PC-9 (cell line): Measurements from ENCODE around the gene LRRC7. TPM values are rescaled to one million over a fixed set of nuclear protein-coding genes. Genes with fewer than 3 reads are reported as not detected.
A peak's percentile ranks its signal among the peaks of the same experiment; 100 is the strongest.

Experiments used
- BruUV-seq: library from RNA; stranded (reverse); fragments of 400-500 nt; replicated peaks from 2 replicates; lab custom pipeline; 2021; lab: Mats Ljungman, UMichigan
- CTCF ChIA-PET: fragments of 300-600 bp; sonication (Branson Sonifier 250); formaldehyde crosslinking; loops from one replicate; lab custom pipeline; 2022; ENCODE audit warnings: antibody characterized with exemption; lab: Charles Lee
- POLR2A ChIA-PET: fragments of 300-600 bp; sonication (Branson Sonifier 250); formaldehyde crosslinking; loops from one replicate; lab custom pipeline; 2022; ENCODE audit warnings: antibody characterized with exemption; ENCODE audit not compliant: unreplicated experiment; lab: Charles Lee
- DNase-seq, 2 experiments: peaks; one replicate each; pipeline versions ENCODE4 v3.0.0 to v3.0.0-alpha.2; 2015 to 2022; ENCODE audit warnings: mixed read lengths in 1 of 2
- H2AFZ ChIP-seq: fragments of 200-600 bp; sonication (generic); 2 replicates; pipeline ENCODE4 v1.8.1; 2017; ENCODE audit warnings: antibody characterized with exemption
- H3F3A ChIP-seq: fragments of 200-600 bp; sonication (generic); 2 replicates; pipeline ENCODE4 v1.8.1; 2017; ENCODE audit warnings: antibody characterized with exemption, mild to moderate bottlenecking, low read depth; ENCODE audit not compliant: insufficient read depth
- H3K27ac ChIP-seq: fragments of 200-600 bp; sonication (generic); 2 replicates; pipeline ENCODE4 v1.6.1; 2016; ENCODE audit warnings: mixed run types
- H3K27me3 ChIP-seq: fragments of 200-600 bp; sonication (generic); 2 replicates; pipeline ENCODE4 v1.6.1; 2016; ENCODE audit warnings: low read depth, mixed run types; ENCODE audit not compliant: insufficient read depth
- H3K36me3 ChIP-seq: fragments of 200-600 bp; sonication (generic); 2 replicates; pipeline ENCODE4 v1.6.1; 2016; ENCODE audit warnings: low read depth, mixed run types
- H3K4me1 ChIP-seq: fragments of 200-600 bp; sonication (generic); replicated peaks from 2 replicates; pipeline ENCODE4 v1.6.1; 2016; ENCODE audit warnings: mixed run types; ENCODE audit not compliant: insufficient read depth
- H3K4me2 ChIP-seq: fragments of 200-600 bp; sonication (generic); 2 replicates; pipeline ENCODE4 v1.6.1; 2017; ENCODE audit warnings: mixed run types
- H3K4me3 ChIP-seq: fragments of 200-600 bp; sonication (generic); 2 replicates; pipeline ENCODE4 v1.6.1; 2016; ENCODE audit warnings: mixed run types
- H3K79me2 ChIP-seq: fragments of 200-600 bp; sonication (generic); 2 replicates; pipeline ENCODE4 v1.6.1; 2017; ENCODE audit warnings: low read depth, mixed run types
- H3K9me2 ChIP-seq: fragments of 200-600 bp; sonication (generic); 2 replicates; pipeline ENCODE4 v1.8.1; 2017; ENCODE audit warnings: mild to moderate bottlenecking; ENCODE audit not compliant: insufficient read depth
- H3K9me3 ChIP-seq: fragments of 200-600 bp; sonication (generic); 2 replicates; pipeline ENCODE4 v1.8.1; 2016; ENCODE audit warnings: low read depth; ENCODE audit not compliant: insufficient read depth
- H4K20me1 ChIP-seq: fragments of 200-600 bp; sonication (generic); 2 replicates; pipeline ENCODE4 v1.8.1; 2017; ENCODE audit not compliant: insufficient read depth
- EZH2 ChIP-seq: fragments of 200-600 bp; sonication (generic); IDR thresholded peaks from 2 replicates; pipeline ENCODE4 v1.8.0; 2017; ENCODE audit warnings: antibody characterized with exemption, low read depth
- intact Hi-C: fragments of 100-400 bp; cut with micrococcal nuclease; formaldehyde crosslinking; loops from one replicate; pipeline ENCODE4 v1.10.0; 2022; ENCODE audit not compliant: unreplicated experiment
- total RNA-seq: library from RNA; stranded (reverse); gene quantifications from 2 replicates; pipeline ENCODE4 v1.2.3, GENCODE V29; 2021
- TF ChIP-seq, protein P1 (sequence below): fragments of 200-600 bp; sonication (generic); conservative IDR thresholded peaks from 2 replicates; pipeline ENCODE4 v1.6.1; 2017; ENCODE audit warnings: mixed run types, antibody characterized with exemption, mild to moderate bottlenecking, moderate library complexity

The LRRC7 gene
- total RNA-seq, 1 experiment from 2014 or later: not detected

DNA sequence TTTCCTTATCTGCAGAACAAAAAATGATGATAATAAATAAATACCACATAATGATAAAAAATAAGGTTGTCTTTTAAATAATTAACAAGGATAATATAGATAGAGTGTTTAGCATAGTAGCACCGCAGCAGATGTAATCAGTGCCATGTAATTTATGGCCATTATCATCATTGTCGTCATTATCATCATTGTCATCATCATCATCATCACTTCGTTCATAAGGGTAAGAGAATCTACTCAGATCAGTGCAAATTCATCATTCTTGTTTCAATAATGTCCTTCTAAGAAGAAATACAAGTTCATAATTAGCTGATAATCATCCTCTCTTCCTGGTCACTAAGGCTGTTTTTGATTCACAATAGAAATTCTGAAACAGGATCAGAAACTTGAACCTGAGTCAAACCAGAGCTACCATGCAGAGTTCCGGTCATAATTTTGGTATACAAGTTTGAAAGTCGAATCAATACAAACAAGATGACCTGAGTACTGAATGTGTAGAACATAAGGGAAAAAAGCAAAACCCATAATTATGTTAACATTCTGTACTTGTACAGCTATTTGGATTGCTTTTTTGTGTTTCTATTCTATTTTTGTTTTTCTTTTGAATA is 465.6 kb downstream of the LRRC7 start:
- no peak for DNase-seq
- no peaks in the 10 kb centered on the region for H3K36me3 ChIP-seq
- no peaks in the 10 kb centered on the region for H3K4me1 ChIP-seq
- ChIA-PET CTCF (no interaction called here), POLR2A (no interaction called here)
- no peaks in the 10 kb centered on the region for H4K20me1 ChIP-seq
- TF ChIP-seq, protein P1, sequence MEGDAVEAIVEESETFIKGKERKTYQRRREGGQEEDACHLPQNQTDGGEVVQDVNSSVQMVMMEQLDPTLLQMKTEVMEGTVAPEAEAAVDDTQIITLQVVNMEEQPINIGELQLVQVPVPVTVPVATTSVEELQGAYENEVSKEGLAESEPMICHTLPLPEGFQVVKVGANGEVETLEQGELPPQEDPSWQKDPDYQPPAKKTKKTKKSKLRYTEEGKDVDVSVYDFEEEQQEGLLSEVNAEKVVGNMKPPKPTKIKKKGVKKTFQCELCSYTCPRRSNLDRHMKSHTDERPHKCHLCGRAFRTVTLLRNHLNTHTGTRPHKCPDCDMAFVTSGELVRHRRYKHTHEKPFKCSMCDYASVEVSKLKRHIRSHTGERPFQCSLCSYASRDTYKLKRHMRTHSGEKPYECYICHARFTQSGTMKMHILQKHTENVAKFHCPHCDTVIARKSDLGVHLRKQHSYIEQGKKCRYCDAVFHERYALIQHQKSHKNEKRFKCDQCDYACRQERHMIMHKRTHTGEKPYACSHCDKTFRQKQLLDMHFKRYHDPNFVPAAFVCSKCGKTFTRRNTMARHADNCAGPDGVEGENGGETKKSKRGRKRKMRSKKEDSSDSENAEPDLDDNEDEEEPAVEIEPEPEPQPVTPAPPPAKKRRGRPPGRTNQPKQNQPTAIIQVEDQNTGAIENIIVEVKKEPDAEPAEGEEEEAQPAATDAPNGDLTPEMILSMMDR: no peak
- TF ChIP-seq EZH2: no peak
- H3K4me2 ChIP-seq: no peak overlapping the region
- no peaks in the 10 kb centered on the region for H3K9me2 ChIP-seq
- no peak overlapping the region for H3K27ac ChIP-seq
- no peaks in the 10 kb centered on the region for H3K27me3 ChIP-seq
- no TSS peak for BruUV-seq
- H3K4me3 ChIP-seq: no peak overlapping the region
- H2AFZ ChIP-seq: no peak overlapping the region
- intact Hi-C loops: loop anchor here (10.0 kb wide), 2 partner anchors 171 to 381 kb away; partner anchors contain the start of genes CTH and LRRC40
- H3K79me2 ChIP-seq: no peaks in the 10 kb centered on the region
- H3F3A ChIP-seq: no peaks in the 10 kb centered on the region
- H3K9me3 ChIP-seq: no peaks in the 10 kb centered on the region

DNA sequence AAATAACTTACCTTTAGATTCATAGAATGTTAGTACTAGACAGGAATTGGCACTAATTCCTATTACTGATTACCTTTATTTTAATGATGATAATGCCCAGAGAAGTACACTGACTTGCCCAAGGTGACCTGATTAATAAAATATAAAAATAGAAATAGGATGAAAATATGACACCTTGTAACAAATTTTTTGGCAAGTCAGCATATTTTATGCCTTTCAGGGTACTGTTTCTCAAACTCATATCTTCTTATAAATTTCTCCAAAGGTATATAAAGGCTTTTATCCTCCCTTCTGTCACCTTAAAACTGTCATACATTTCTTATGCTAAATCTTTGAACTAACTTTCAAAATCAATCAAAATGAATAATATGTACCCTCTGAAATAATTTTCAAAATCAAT is 466.2 kb downstream of the LRRC7 start:
- no TSS peak for BruUV-seq
- H4K20me1 ChIP-seq: no peaks in the 10 kb centered on the region
- H2AFZ ChIP-seq: no peak overlapping the region
- no peak overlapping the region for H3K4me2 ChIP-seq
- no peak overlapping the region for H3K4me3 ChIP-seq
- no peak overlapping the region for H3K27ac ChIP-seq
- no peaks in the 10 kb centered on the region for H3K36me3 ChIP-seq
- H3K9me3 ChIP-seq: no peaks in the 10 kb centered on the region
- ChIA-PET POLR2A (no interaction called here), CTCF (no interaction called here)
- H3K4me1 ChIP-seq: no peaks in the 10 kb centered on the region
- intact Hi-C loops: loop anchor here (1.0 to 10.0 kb wide), 5 partner anchors 99 to 477 kb away; partner anchors contain the start of genes CTH and LRRC40
- no peaks in the 10 kb centered on the region for H3K9me2 ChIP-seq
- no peak for DNase-seq
- H3K79me2 ChIP-seq: no peaks in the 10 kb centered on the region
- no peaks in the 10 kb centered on the region for H3K27me3 ChIP-seq
- TF ChIP-seq, protein P1: no peak
- no peak for TF ChIP-seq EZH2
- H3F3A ChIP-seq: no peaks in the 10 kb centered on the region

- ChIA-PET CTCF (no interaction called here), POLR2A (interaction anchor here (0.6 kb wide), 1 partner anchor 15 kb away, joined by 3 read pairs; no protein-coding TSS in a partner anchor)
- TF ChIP-seq, protein P1: no peak; the same call in 1 of the 2 replicates
- no peak for TF ChIP-seq EZH2
- Histone ChIP-seq H3K27ac (no peak overlapping the region), H3K4me2 (no peak overlapping the region), H3K9me3 (no peaks in the 10 kb centered on the region), H3K36me3 (no peaks in the 10 kb centered on the region), H3F3A (no peaks in the 10 kb centered on the region), H4K20me1 (no peaks in the 10 kb centered on the region), H3K9me2 (no peaks in the 10 kb centered on the region), H3K4me1 (no peaks in the 10 kb centered on the region), H3K79me2 (no peaks in the 10 kb centered on the region), H3K27me3 (no peaks in the 10 kb centered on the region), H2AFZ (no peak overlapping the region), H3K4me3 (no peak overlapping the region)
- BruUV-seq: no TSS peak
- intact Hi-C loops: loop anchor here (1.0 to 10.0 kb wide), 5 partner anchors 98 to 476 kb away; partner anchors contain the start of genes CTH and LRRC40
- peak in 1 of 2 experiments; percentile 43 for DNase-seq
Measured at GRCh38 chr1:70034403-70034802, 466.7 kb downstream of the LRRC7 start.
